HTR-8/SVneo (cell line): ENCODE data around the gene ZNF608.

Source experiments
- DNase-seq: peaks from one replicate; pipeline ENCODE4 v3.0.0; 2011; ENCODE audit warnings: low spot score, mixed read lengths; ENCODE audit not compliant: insufficient read length
- FAIRE-seq: peaks from 2 replicates; lab custom pipeline; 2011; peaks lifted over from hg19 to GRCh38; lab: Jason Lieb, UNC

The ZNF608 gene

GRCh38 chr5:124697501-124697900 lies 48.9 kb downstream of the ZNF608 start:
- DNase-seq (no peak), FAIRE-seq (no peak)

GRCh38 chr5:124696898-124697297 lies 49.5 kb downstream of the ZNF608 start:
- DNase-seq (no peak), FAIRE-seq (no peak)
